Type B pancreatic cell (in vitro differentiated cells): ENCODE results near the gene ZC3H4. TPM values are rescaled to one million over a fixed set of nuclear protein-coding genes. Genes with fewer than 3 reads are reported as not detected.
A peak's percentile ranks its signal among the peaks of the same experiment; 100 is the strongest.

Source experiments
- DNase-seq: peaks from one replicate; pipeline ENCODE4 v3.0.0; 2021; ENCODE audit warnings: mixed read lengths; ENCODE audit not compliant: unreplicated experiment; ENCODE audit errors: extremely low spot score
- H3K27ac Mint-ChIP-seq: 2 replicates; pipeline ENCODE4 v1.8.0; 2021; ENCODE audit warnings: mild to moderate bottlenecking, mixed read lengths
- H3K27me3 Mint-ChIP-seq: 2 replicates; pipeline ENCODE4 v1.8.0; 2021; ENCODE audit warnings: mixed read lengths
- H3K36me3 Mint-ChIP-seq: 2 replicates; pipeline ENCODE4 v1.8.0; 2021; ENCODE audit warnings: mixed read lengths
- H3K4me1 Mint-ChIP-seq: one replicate; pipeline ENCODE4 v1.8.0; 2021; ENCODE audit warnings: mixed read lengths; ENCODE audit not compliant: unreplicated experiment
- H3K4me3 Mint-ChIP-seq: 2 replicates; pipeline ENCODE4 v1.8.0; 2021; ENCODE audit warnings: mild to moderate bottlenecking, mixed read lengths
- H3K9me3 Mint-ChIP-seq: 2 replicates; pipeline ENCODE4 v1.8.0; 2021; ENCODE audit warnings: mixed read lengths
- total RNA-seq: library from RNA; stranded (reverse); gene quantifications from 2 replicates; pipeline ENCODE4 v1.2.1, GENCODE V29; 2021; ENCODE audit warnings: low replicate concordance
- TF ChIP-seq, protein P1 (sequence below): fragments of 200-600 bp; sonication (generic); conservative IDR thresholded peaks from 2 replicates; pipeline ENCODE4 v1.5.0; 2021; ENCODE audit warnings: antibody characterized with exemption, mild to moderate bottlenecking

ZC3H4 gene
- total RNA-seq, 1 donor from 2014 or later = 71.4 TPM

GRCh38 chr19:47067215-47067847 is 46.2 kb downstream of the ZC3H4 start:
- Mint-ChIP-seq H3K27ac (no peak overlapping the region), H3K4me3 (no peak overlapping the region), H3K4me1 (no peaks in the 10 kb centered on the region), H3K36me3 (peaks cover 11% of the 10 kb centered on the region), H3K9me3 (no peaks in the 10 kb centered on the region), H3K27me3 (no peaks in the 10 kb centered on the region)
- DNase-seq = no peak
- TF ChIP-seq, protein P1, sequence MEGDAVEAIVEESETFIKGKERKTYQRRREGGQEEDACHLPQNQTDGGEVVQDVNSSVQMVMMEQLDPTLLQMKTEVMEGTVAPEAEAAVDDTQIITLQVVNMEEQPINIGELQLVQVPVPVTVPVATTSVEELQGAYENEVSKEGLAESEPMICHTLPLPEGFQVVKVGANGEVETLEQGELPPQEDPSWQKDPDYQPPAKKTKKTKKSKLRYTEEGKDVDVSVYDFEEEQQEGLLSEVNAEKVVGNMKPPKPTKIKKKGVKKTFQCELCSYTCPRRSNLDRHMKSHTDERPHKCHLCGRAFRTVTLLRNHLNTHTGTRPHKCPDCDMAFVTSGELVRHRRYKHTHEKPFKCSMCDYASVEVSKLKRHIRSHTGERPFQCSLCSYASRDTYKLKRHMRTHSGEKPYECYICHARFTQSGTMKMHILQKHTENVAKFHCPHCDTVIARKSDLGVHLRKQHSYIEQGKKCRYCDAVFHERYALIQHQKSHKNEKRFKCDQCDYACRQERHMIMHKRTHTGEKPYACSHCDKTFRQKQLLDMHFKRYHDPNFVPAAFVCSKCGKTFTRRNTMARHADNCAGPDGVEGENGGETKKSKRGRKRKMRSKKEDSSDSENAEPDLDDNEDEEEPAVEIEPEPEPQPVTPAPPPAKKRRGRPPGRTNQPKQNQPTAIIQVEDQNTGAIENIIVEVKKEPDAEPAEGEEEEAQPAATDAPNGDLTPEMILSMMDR = no peak

- no peak for DNase-seq
- Mint-ChIP-seq H3K4me3 (no peak overlapping the region), H3K4me1 (no peaks in the 10 kb centered on the region), H3K27ac (no peak overlapping the region), H3K9me3 (no peaks in the 10 kb centered on the region), H3K27me3 (no peaks in the 10 kb centered on the region), H3K36me3 (peaks cover 11% of the 10 kb centered on the region)
- TF ChIP-seq, protein P1 = no peak
Observed at GRCh38 chr19:47066376-47067214, 47.0 kb downstream of the ZC3H4 start.

- no peaks in the 10 kb centered on the region for H3K9me3 Mint-ChIP-seq
- H3K4me3 Mint-ChIP-seq = no peak overlapping the region
- H3K27ac Mint-ChIP-seq = no peak overlapping the region
- H3K4me1 Mint-ChIP-seq = no peaks in the 10 kb centered on the region
- H3K36me3 Mint-ChIP-seq = peaks cover 2% of the 10 kb centered on the region
- H3K27me3 Mint-ChIP-seq = no peaks in the 10 kb centered on the region
- DNase-seq = no peak
- TF ChIP-seq, protein P1 = no peak
Observed at GRCh38 chr19:47065242-47065641, 48.3 kb downstream of the ZC3H4 start.

DNA sequence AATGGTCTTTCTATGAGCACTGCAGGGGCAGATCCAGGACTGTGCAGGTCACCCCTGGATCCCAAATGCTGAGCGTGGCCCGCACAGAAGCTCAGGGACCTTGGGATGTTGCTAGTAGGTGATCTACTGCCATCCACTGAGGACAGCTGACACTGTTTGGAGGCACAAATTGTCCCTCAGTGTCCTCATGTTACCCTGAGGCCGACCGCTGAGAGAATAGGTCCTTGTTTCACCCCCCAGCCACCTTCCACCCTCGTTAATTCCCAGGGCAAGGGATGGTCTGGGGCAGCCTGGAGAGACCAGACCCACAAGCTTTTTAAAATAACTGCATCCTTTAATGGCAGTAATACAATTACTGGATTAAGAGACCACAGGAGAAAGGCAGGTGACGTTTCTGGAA is 49.7 kb downstream of the ZC3H4 start:
- H3K4me3 Mint-ChIP-seq = no peak overlapping the region
- H3K4me1 Mint-ChIP-seq = peaks cover under 1% of the 10 kb centered on the region
- no peaks in the 10 kb centered on the region for H3K27me3 Mint-ChIP-seq
- H3K9me3 Mint-ChIP-seq = no peaks in the 10 kb centered on the region
- no peak for DNase-seq
- no peaks in the 10 kb centered on the region for H3K36me3 Mint-ChIP-seq
- peak overlapping the region; percentile 67 for H3K27ac Mint-ChIP-seq
- TF ChIP-seq, protein P1 = no peak

GRCh38 chr19:47058621-47059022 is 55.0 kb downstream of the ZC3H4 start:
- Mint-ChIP-seq H3K27me3 (peaks cover 13% of the 10 kb centered on the region), H3K9me3 (no peaks in the 10 kb centered on the region), H3K4me1 (peaks cover 13% of the 10 kb centered on the region), H3K4me3 (no peak overlapping the region), H3K36me3 (no peaks in the 10 kb centered on the region), H3K27ac (peak overlapping the region; percentile 29)
- no peak for DNase-seq
- TF ChIP-seq, protein P1 = no peak
